ENCODE measurements around the gene SLC35F2. TPM values are rescaled to one million over a fixed set of nuclear protein-coding genes. Genes with fewer than 3 reads are reported as not detected.

SLC35F2 gene
- total RNA-seq, 1 donor from 2014 or later: 72.7 TPM

DNA sequence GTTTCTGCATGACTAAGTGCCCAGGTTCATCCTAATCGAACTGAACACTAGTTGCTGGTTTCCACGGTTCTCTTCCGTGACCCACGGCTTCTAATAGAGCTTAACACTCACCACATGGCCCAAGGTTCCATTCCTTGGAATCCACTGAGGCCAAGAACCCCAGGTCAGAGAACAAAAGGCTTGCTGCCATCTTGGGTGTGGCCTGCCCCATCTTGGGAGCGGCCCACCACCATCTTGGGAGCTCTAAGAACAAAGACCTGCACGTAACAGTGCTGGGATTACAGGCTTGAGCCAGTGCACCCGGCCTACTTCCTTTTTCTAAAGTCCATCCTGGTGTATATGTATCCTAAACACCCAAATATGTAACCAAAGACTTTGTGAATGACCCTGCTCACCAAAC lies 68.8 kb downstream of the SLC35F2 start:
- DNase-seq (ENCODE audit: low read depth) (no peak), FAIRE-seq (no peak)
- H3K4me3 ChIP-seq (ENCODE audit: low read depth, low read length): no peak overlapping the region
- TF ChIP-seq, protein P1, sequence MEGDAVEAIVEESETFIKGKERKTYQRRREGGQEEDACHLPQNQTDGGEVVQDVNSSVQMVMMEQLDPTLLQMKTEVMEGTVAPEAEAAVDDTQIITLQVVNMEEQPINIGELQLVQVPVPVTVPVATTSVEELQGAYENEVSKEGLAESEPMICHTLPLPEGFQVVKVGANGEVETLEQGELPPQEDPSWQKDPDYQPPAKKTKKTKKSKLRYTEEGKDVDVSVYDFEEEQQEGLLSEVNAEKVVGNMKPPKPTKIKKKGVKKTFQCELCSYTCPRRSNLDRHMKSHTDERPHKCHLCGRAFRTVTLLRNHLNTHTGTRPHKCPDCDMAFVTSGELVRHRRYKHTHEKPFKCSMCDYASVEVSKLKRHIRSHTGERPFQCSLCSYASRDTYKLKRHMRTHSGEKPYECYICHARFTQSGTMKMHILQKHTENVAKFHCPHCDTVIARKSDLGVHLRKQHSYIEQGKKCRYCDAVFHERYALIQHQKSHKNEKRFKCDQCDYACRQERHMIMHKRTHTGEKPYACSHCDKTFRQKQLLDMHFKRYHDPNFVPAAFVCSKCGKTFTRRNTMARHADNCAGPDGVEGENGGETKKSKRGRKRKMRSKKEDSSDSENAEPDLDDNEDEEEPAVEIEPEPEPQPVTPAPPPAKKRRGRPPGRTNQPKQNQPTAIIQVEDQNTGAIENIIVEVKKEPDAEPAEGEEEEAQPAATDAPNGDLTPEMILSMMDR (IDR thresholded peaks at IDR 0.05; ENCODE audit: insufficient read depth, low read length, severe bottlenecking): no peak
- H3K27me3 ChIP-seq (ENCODE audit: control insufficient read depth, insufficient read depth, low read length): no peaks in the 10 kb centered on the region
- H3K36me3 ChIP-seq (ENCODE audit: control insufficient read depth, insufficient read depth, low read length): peaks cover 5% of the 10 kb centered on the region

DNA sequence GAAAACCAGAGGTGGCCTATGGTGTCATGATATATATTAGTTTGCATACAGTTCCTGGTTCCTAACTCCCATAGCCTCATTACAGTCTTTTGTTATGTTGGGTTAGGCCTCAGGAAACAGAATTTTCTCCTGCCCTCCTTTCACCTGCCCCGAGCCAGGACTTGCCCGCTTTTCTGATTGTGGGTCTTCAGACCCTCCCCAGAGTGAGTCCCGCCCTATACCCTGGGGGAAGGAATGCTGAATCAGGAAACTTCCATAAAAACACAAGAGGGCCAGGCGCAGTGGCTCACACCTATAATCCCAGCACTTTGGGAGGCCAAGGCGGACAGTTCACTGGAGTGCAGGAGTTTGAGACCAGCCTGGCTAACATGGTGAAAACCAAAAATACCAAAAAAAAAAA lies 70.9 kb downstream of the SLC35F2 start:
- TF ChIP-seq, protein P1 (IDR thresholded peaks at IDR 0.05; ENCODE audit: insufficient read depth, low read length, severe bottlenecking): no peak
- no peak overlapping the region for H3K4me3 ChIP-seq (ENCODE audit: low read depth, low read length)
- DNase-seq (ENCODE audit: low read depth): no peak
- no peak for FAIRE-seq
- no peaks in the 10 kb centered on the region for H3K27me3 ChIP-seq (ENCODE audit: control insufficient read depth, insufficient read depth, low read length)
- peaks cover 5% of the 10 kb centered on the region for H3K36me3 ChIP-seq (ENCODE audit: control insufficient read depth, insufficient read depth, low read length)

DNA sequence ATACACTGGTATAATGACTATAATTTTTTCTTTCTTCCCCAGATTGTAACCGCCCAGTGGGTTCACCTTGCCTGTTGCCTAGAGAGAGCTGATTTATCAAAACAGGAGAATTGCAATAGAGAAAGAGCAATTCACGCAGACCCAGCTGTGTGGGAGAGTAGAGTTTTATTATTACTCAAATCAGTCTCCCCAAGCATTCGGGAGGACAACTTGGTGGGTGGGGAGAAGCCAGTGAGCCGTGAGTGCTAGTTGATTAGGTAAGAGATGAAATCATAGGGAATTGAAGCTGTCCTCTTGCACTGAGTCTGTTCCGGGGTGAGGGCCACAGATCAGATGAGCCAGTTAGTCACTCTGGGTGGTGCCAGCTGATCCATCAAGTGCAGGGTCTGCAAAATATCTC lies 73.2 kb downstream of the SLC35F2 start:
- Histone ChIP-seq H3K4me3 (ENCODE audit: low read depth, low read length) (no peak overlapping the region), H3K36me3 (ENCODE audit: control insufficient read depth, insufficient read depth, low read length) (no peaks in the 10 kb centered on the region), H3K27me3 (ENCODE audit: control insufficient read depth, insufficient read depth, low read length) (no peaks in the 10 kb centered on the region)
- FAIRE-seq: no peak
- TF ChIP-seq, protein P1 (IDR thresholded peaks at IDR 0.05; ENCODE audit: insufficient read depth, low read length, severe bottlenecking): no peak
- DNase-seq (ENCODE audit: low read depth): peak; percentile 35

DNA sequence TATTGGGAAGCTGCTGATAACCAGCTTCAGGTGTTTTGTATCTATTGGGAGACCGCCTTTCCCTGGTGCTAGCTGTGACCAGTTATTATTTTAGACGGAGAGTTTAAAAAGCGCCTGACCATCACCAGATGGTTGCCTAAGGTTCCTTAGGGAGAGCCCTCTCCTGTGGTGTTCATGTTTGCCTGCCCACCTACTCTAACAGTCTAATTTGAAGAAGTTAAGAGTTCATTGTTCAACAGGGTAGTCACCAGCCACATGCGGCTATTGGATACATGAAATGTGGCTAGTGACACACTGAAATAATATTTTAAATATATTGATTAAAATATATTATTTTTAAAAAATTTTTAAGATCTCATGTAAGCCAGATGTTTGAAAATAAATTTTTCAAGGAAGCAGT lies 75.5 kb downstream of the SLC35F2 start:
- H3K27me3 ChIP-seq (ENCODE audit: control insufficient read depth, insufficient read depth, low read length): no peaks in the 10 kb centered on the region
- no peak for DNase-seq (ENCODE audit: low read depth)
- H3K4me3 ChIP-seq (ENCODE audit: low read depth, low read length): no peak overlapping the region
- FAIRE-seq: no peak
- H3K36me3 ChIP-seq (ENCODE audit: control insufficient read depth, insufficient read depth, low read length): no peaks in the 10 kb centered on the region
- TF ChIP-seq, protein P1 (IDR thresholded peaks at IDR 0.05; ENCODE audit: insufficient read depth, low read length, severe bottlenecking): no peak

DNA sequence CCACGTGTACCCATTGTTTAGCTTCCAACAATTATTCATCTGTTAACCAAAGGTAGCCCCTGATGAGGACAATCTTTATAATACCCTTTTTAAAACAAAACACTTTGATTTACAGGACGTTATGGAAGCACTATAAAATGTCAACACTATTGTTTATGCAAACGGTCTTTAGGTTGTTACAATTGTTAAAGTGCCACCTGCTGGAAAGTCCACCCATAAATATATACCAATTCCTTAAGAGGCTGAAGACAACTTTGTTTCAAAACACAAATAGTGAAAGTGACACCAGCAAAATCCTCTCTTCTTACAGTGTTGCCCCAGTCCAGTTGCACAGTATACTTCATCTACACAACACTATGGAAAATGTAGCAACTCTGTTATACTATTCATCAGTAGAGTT lies 77.8 kb downstream of the SLC35F2 start:
- TF ChIP-seq, protein P1 (IDR thresholded peaks at IDR 0.05; ENCODE audit: insufficient read depth, low read length, severe bottlenecking): no peak
- Histone ChIP-seq H3K36me3 (ENCODE audit: control insufficient read depth, insufficient read depth, low read length) (no peaks in the 10 kb centered on the region), H3K27me3 (ENCODE audit: control insufficient read depth, insufficient read depth, low read length) (no peaks in the 10 kb centered on the region), H3K4me3 (ENCODE audit: low read depth, low read length) (no peak overlapping the region)
- FAIRE-seq (no peak), DNase-seq (ENCODE audit: low read depth) (peak; percentile 15)

DNA sequence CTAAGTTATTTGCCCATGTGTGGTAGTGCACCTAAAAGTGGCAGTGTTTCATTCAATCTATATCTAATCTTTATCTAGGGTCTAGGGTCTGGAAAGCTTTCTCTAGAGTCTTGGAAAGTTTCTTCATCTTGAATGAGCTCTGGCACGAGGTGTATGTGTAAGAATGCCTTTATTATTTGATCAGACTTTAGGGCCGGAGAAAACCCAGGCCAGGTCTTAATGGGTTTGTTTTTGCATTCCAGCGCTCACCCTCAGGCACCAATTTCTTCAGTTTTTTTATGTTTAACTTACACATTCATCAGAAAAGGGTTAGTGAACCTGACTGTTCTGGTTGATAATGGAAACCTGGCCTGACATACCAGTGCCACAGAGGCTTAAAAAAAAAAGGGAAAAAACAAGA lies 78.5 kb downstream of the SLC35F2 start:
- no peak for FAIRE-seq

More for the DNA sequence above, 78.5 kb downstream of the SLC35F2 start:
- H3K36me3 ChIP-seq (ENCODE audit: control insufficient read depth, insufficient read depth, low read length): no peaks in the 10 kb centered on the region
- DNase-seq (ENCODE audit: low read depth): no peak
- TF ChIP-seq, protein P1 (IDR thresholded peaks at IDR 0.05; ENCODE audit: insufficient read depth, low read length, severe bottlenecking): no peak
- H3K27me3 ChIP-seq (ENCODE audit: control insufficient read depth, insufficient read depth, low read length): no peaks in the 10 kb centered on the region
- H3K4me3 ChIP-seq (ENCODE audit: low read depth, low read length): no peak overlapping the region
